Left colon (tissue), 2 donors: ENCODE measurements around the gene AGL. TPM values are rescaled to one million over a fixed set of nuclear protein-coding genes. Genes with fewer than 3 reads are reported as not detected.
"Not testable (repeated sequence)": the region's sequence is repeated elsewhere in the genome, so short reads cannot be mapped to it uniquely, and the experiment has no call there.

Source experiments
- ATAC-seq: fragments of 200-7000 bp; cut with Tn5 transposase; one replicate; pipeline ENCODE4 v1.9.1; 2020; ENCODE audit warnings: mild to moderate bottlenecking, moderate library complexity
- DNase-seq, 2 donors: peaks; one replicate each; pipeline ENCODE4 v3.0.0-alpha.2; 2020
- intact Hi-C, 2 donors: fragments of 100-400 bp; cut with DNase I in 1 of 2; cut with micrococcal nuclease in 1 of 2; formaldehyde crosslinking; loops; one replicate each; pipeline versions ENCODE4 v1.11.2 to v1.14.0; 2022; cut with DNase I, micrococcal nuclease
- total RNA-seq, 2 donors: library from RNA; stranded (reverse); fragmentation: NEBNext Ultra II Directional; extraction: Animal tissue kit (Norgen Biotek cat#: 25700); gene quantifications; one replicate each; pipeline ENCODE4 v1.2.1, GENCODE V29; 2021
- donor health status: DM: no; HTN: no; CAD: no.
- donor health status: DM: yes; HTN: yes; CAD: no.

The AGL gene
- total RNA-seq, 2 donors from 2014 or later = 27.6 to 28.4 TPM

DNA sequence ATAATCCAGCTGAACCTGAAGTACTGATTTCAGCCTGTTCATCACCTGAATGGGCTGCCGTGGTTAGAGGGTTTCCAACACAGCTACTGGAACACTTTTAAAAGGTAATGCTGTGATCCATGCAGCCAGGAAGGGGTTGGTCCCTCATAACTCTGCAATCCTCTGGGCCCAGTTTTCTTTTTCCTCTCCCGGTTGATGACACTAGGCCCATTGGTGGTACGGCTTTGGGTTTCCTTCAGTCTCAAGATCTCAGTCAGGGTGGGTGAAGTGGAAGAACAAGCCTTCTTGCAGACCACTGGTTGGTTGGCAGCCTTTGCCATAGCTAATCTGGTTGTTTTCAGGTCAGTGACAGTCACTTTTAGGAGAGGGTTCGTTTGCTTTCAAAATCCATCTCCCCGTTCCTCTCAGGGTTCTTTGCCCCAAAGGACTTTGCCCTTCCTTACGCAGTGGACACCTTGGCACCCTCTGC lies 119.1 kb downstream of the AGL start:
- ATAC-seq (peak; percentile 16), DNase-seq (no peak)
- intact Hi-C loops = no loop called here

DNA sequence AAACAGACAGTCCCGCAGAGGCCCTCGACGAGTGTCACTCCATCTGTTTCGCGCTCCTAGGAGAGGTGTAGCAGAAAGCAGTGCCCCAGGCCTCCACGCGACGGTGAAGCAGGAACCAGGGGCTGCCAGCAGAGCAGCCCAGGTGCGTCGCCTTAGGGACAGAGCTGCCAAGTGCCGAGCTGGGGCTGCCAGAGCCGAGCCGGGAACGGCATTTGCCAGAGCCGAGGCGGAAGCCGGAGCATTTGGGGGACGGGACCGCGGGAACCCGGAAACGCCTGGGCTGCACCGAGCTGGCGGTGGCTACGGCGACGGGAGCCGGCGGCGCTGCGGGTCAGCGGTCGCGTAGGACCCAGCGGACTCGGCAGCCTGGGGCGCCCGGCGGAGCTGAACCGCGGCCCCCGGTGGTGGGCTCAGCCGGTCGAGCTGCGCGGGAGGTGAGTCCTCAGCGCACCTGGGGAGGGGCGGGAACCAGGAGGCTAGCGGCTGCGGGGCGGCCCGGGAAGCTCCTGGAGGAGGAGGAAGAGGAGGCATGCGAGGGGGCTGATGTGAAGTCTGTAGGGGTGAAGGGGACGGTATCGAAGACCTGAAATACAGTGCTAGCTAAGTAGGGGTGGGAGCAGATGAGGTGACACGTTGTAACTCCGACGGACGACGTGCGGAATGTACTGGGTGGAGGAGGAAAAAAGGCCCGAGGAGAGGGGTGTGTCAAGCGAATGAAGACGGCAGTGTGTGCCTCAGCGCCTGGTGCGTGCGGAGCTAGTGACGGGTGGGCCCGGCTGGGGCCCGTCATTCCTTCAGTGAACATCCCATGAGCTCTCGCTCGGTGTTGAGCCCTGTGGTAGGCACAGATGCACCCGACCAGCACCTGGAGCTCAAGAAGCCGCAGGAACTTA lies 119.8 kb downstream of the AGL start, which contains the start of gene SLC35A3:
TSS of gene SLC35A3 (plus strand) at position 268 of the 893 bp plus-strand sequence. CDS start 23,559 bp downstream, outside the sequence.
- intact Hi-C loops = no loop called here
- DNase-seq = peak; percentile 83 to 88

DNA sequence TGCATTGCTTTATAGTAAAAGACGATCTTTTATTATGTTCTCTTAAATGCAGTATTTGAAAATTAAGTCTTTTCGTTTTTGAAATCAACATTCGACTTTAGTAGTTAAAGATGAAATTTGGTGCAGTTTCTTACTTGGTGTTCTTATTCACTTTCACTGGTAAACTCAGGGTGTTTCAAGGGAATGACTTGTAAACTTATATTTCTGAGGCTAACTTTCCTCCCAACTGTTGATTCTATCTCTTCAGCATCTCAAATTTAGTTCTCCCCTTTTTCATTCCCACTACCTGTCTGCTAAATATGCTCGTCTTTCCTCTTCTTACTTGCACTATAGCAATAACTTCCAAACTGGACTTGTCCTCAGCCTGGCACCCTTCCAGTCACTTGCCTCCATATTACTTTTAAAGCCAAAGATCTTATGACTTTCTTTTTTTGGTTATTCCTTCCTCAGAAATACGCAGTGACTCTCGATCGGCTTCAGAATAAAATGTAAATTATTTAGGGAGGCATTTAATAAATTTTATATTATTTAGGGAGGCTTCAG lies 120.6 kb downstream of the AGL start:
- intact Hi-C loops = no loop called here
- ATAC-seq (no peak), DNase-seq (peak in 1 of 2 donors; percentile 56)

More for the DNA sequence above, 119.8 kb downstream of the AGL start, which contains the start of gene SLC35A3:
- peak; percentile 85 for ATAC-seq

DNA sequence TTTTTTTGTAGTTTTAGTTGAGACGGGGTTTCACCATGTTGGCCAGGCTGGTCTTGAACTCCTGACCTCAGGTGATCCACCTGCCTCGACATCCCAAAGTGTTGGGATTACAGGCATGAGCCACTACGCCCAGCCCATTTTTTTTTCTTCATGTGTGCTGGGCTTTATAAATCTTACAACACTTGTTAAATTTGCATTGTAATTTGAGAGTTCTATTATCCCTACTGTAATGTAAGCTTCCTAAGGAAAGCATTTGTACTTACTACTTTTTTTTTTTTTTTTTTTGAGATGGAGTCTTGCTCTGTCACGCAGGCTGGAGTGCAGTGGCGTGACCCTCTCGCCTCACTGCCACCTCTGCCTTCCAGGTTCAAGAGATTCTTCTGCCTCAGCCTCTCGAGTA lies 121.9 kb downstream of the AGL start:
- ATAC-seq, intact Hi-C loops, DNase-seq: not testable (repeated sequence)

Other genes starting within 250 kb of the AGL start
- 1 to 10 TPM; 1.5 to 2.7 TPM for gene PALMD, start 204.2 kb upstream of the AGL start, total RNA-seq
- 10 to 100 TPM; 12.3 to 22.9 TPM for gene FRRS1, start 83.7 kb upstream of the AGL start, total RNA-seq
- 100 to 1,000 TPM; 180 to 192 TPM for gene SLC35A3, start 119.6 kb downstream of the AGL start, total RNA-seq